ENCODE measurements around the gene COX6A2. TPM values are rescaled to one million over a fixed set of nuclear protein-coding genes. Genes with fewer than 3 reads are reported as not detected.

Gene COX6A2
- polyA plus RNA-seq (not detected in 2 replicates), polyA minus RNA-seq (not detected in 2 replicates)

GRCh38 chr16:31428279-31428597 is at the start of gene COX6A2:
COX6A2 (minus strand) TSS chr16:31428360; CDS start chr16:31428325, 35 bp downstream.
- no peaks in the 10 kb centered on the region for H3K27me3 ChIP-seq (ENCODE audit: insufficient read depth, low read depth, low read length)
- H2AFZ ChIP-seq (ENCODE audit: low read depth, low read length) = no peak within 1 kb of the TSS
- no peaks in the 10 kb centered on the region for H3K9me3 ChIP-seq (ENCODE audit: low read length)
- no peak within 1 kb of the TSS for H3K9ac ChIP-seq (ENCODE audit: low read length)
- H3K4me3 ChIP-seq (ENCODE audit: low read length) = peak within 1 kb of the TSS; percentile 28
- TF ChIP-seq POLR2AphosphoS5 (IDR thresholded peaks at IDR 0.05) (no peak), REST (IDR thresholded peaks at IDR 0.05; ENCODE audit: borderline replicate concordance) (no peak), TAF1 (IDR thresholded peaks at IDR 0.05; ENCODE audit: low read depth) (no peak), EP300 (conservative IDR thresholded peaks at IDR 0.05; ENCODE audit: poor library complexity, severe bottlenecking) (no peak), MXI1 (conservative IDR thresholded peaks at IDR 0.05; ENCODE audit: poor library complexity, severe bottlenecking) (no peak), SMC3 (conservative IDR thresholded peaks at IDR 0.05; ENCODE audit: poor library complexity) (no peak), RAD21 (conservative IDR thresholded peaks at IDR 0.05) (no peak), CTCF (IDR thresholded peaks at IDR 0.05; ENCODE audit: poor library complexity, severe bottlenecking) (no peak)
- H3K79me2 ChIP-seq (replicated peaks; ENCODE audit: insufficient read depth, low read length) = no peaks in the 10 kb centered on the region
- H3K36me3 ChIP-seq (ENCODE audit: insufficient read depth, low read length) = no peaks in the 10 kb centered on the region
- H3K9me2 ChIP-seq (ENCODE audit: insufficient read depth, low read length) = no peaks in the 10 kb centered on the region
- no peaks in the 10 kb centered on the region for H3F3A ChIP-seq (ENCODE audit: insufficient read depth, low read length, poor library complexity, severe bottlenecking)
- no peak within 1 kb of the TSS for H3K27ac ChIP-seq (ENCODE audit: low read length)
- no peaks in the 10 kb centered on the region for H4K20me1 ChIP-seq (ENCODE audit: insufficient read depth)
- no peak within 1 kb of the TSS for H3K4me2 ChIP-seq (ENCODE audit: low read length)

GRCh38 chr16:31477220-31478216 is 49.4 kb upstream of the COX6A2 start:
- Histone ChIP-seq H3K36me3 (ENCODE audit: insufficient read depth, low read length) (no peaks in the 10 kb centered on the region), H3K9me3 (ENCODE audit: low read length) (no peaks in the 10 kb centered on the region), H3K27me3 (ENCODE audit: insufficient read depth, low read depth, low read length) (peaks cover 78% of the 10 kb centered on the region), H3K9me2 (ENCODE audit: insufficient read depth, low read length) (no peaks in the 10 kb centered on the region), H3K9ac (ENCODE audit: low read length) (peak overlapping the region; percentile 20), H3K4me3 (ENCODE audit: low read length) (peak overlapping the region; percentile 65), H2AFZ (ENCODE audit: low read depth, low read length) (no peak overlapping the region), H3F3A (ENCODE audit: insufficient read depth, low read length, poor library complexity, severe bottlenecking) (no peaks in the 10 kb centered on the region), H3K79me2 (replicated peaks; ENCODE audit: insufficient read depth, low read length) (no peaks in the 10 kb centered on the region), H4K20me1 (ENCODE audit: insufficient read depth) (no peaks in the 10 kb centered on the region), H3K27ac (ENCODE audit: low read length) (no peak overlapping the region), H3K4me2 (ENCODE audit: low read length) (no peak overlapping the region)
- TF ChIP-seq MXI1 (conservative IDR thresholded peaks at IDR 0.05; ENCODE audit: poor library complexity, severe bottlenecking) (peak; percentile 38), EP300 (conservative IDR thresholded peaks at IDR 0.05; ENCODE audit: poor library complexity, severe bottlenecking) (no peak), REST (IDR thresholded peaks at IDR 0.05; ENCODE audit: borderline replicate concordance) (no peak), TAF1 (IDR thresholded peaks at IDR 0.05; ENCODE audit: low read depth) (no peak)

Data from neural cell (in vitro differentiated cells).